DND-41 (cell line): ENCODE data around the gene FAM169A.

Experiments
- CTCF ChIP-seq: IDR thresholded peaks from 2 replicates; pipeline ENCODE4 v1.5.1; 2012; ENCODE audit warnings: borderline replicate concordance, low read length, moderate library complexity, mild to moderate bottlenecking; ENCODE audit not compliant: poor library complexity, severe bottlenecking; ENCODE audit errors: extremely low read depth
- EZH2 ChIP-seq: IDR thresholded peaks from 3 replicates; pipeline ENCODE4 v1.6.1; 2012; ENCODE audit warnings: borderline replicate concordance, low read depth, mild to moderate bottlenecking, moderate library complexity, low read length, inconsistent platforms; ENCODE audit not compliant: severe bottlenecking

- TF ChIP-seq EZH2 = no peak
- TF ChIP-seq CTCF = no peak
Measured at GRCh38 chr5:74816875-74817274, 49.3 kb downstream of the FAM169A start.
